Kidney glomerular epithelial cell (primary cell): ENCODE data around the gene PYDC1.
"Not testable (repeated sequence)": the region's sequence is repeated elsewhere in the genome, so short reads cannot be mapped to it uniquely, and the experiment has no call there.

ENCODE experiments used
- DNase-seq: peaks from one replicate; lab custom pipeline; 2025; lab: John Stamatoyannopoulos, UW

Gene PYDC1

GRCh38 chr16:31221357-31222160 lies 4.6 kb upstream of the PYDC1 start:
- no peak for DNase-seq

GRCh38 chr16:31219154-31219741 lies 2.3 kb upstream of the PYDC1 start:
- DNase-seq: no peak

GRCh38 chr16:31217136-31217530 lies 198 bp upstream of the PYDC1 start:
- no peak for DNase-seq

- peak; percentile 23 for DNase-seq
Observed at GRCh38 chr16:31215287-31216162, 1.4 kb downstream of the PYDC1 start.

- no peak for DNase-seq
Observed at GRCh38 chr16:31214708-31215286, 2.1 kb downstream of the PYDC1 start.

- no peak for DNase-seq
Observed at GRCh38 chr16:31213877-31214707, 2.8 kb downstream of the PYDC1 start, which contains the start of gene TRIM72. Gene TRIM72 (plus strand): TSS chr16:31214119. CDS start chr16:31214739, 620 bp downstream.

- no peak for DNase-seq
Observed at GRCh38 chr16:31213342-31213741, 3.6 kb downstream of the PYDC1 start.

- no peak for DNase-seq
Observed at GRCh38 chr16:31206776-31207175, 10.2 kb downstream of the PYDC1 start.

GRCh38 chr16:31204871-31205666 lies 11.9 kb downstream of the PYDC1 start:
- no peak for DNase-seq

GRCh38 chr16:31202414-31203375 lies 14.2 kb downstream of the PYDC1 start, which contains the start of gene PYCARD:
Gene PYCARD (minus strand): TSS chr16:31202760. CDS start chr16:31202690, 70 bp downstream.
- no peak for DNase-seq

- no peak for DNase-seq
Observed at GRCh38 chr16:31201582-31202413, 15.1 kb downstream of the PYDC1 start.

GRCh38 chr16:31200821-31201568 lies 15.9 kb downstream of the PYDC1 start:
- DNase-seq: no peak

GRCh38 chr16:31200111-31200510 lies 16.8 kb downstream of the PYDC1 start:
- DNase-seq: not testable (repeated sequence)

- DNase-seq: no peak
Observed at GRCh38 chr16:31199430-31200041, 17.4 kb downstream of the PYDC1 start.

- no peak for DNase-seq
Observed at GRCh38 chr16:31198207-31198882, 18.6 kb downstream of the PYDC1 start.

- DNase-seq: no peak
Observed at GRCh38 chr16:31196324-31197088, 20.4 kb downstream of the PYDC1 start.
